Measurements from ENCODE around the gene ELFN1. TPM values are rescaled to one million over a fixed set of nuclear protein-coding genes. Genes with fewer than 3 reads are reported as not detected.

The ELFN1 gene
- total RNA-seq, 2 donors from 2014 or later, result 0.12 to 0.40 TPM

DNA sequence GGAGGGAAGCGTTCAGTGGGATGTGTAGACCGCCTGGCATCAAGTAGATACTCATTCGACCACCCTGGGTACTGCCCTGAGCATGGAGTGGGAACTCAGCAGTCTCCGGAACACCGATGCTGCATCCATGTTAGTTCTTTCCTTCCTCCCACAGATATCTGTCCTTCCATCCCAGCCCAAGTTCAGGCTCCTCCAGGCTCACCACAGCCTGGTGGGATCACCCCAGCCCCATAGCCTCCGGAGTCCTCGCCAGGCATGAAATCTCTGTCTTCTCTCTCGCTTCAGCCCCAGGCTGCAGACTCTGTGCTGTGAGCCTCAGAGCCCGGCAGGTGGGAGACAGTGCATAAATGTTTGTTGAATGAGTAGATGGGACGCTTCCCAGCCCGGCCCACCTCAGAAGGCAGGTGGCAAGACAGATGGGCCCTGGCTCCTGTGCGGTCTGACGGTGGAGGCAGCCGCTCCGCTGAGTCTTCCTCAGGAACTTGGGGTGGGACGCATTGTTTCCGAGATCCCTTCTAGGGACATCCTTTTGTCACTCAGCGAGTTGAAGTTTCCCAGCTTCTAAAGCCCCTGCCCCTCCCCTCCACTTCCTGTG lies 42.9 kb downstream of the ELFN1 start:
- no peak overlapping the region for H3K27ac ChIP-seq
- no peaks in the 10 kb centered on the region for H3K27me3 ChIP-seq
- TF ChIP-seq CTCF (IDR thresholded peaks at IDR 0.05), result no peak
- DNase-seq, result no peak
- intact Hi-C loops (cut with DNase I), result no loop called here
- H3K9ac ChIP-seq (ENCODE audit: low read depth in 2 of 2, low read length in 2 of 2), result no peak overlapping the region
- H3K9me3 ChIP-seq, result no peaks in the 10 kb centered on the region
- H3K4me3 ChIP-seq, result no peak overlapping the region
- H3K4me1 ChIP-seq, result no peaks in the 10 kb centered on the region
- no peaks in the 10 kb centered on the region for H3K36me3 ChIP-seq

DNA sequence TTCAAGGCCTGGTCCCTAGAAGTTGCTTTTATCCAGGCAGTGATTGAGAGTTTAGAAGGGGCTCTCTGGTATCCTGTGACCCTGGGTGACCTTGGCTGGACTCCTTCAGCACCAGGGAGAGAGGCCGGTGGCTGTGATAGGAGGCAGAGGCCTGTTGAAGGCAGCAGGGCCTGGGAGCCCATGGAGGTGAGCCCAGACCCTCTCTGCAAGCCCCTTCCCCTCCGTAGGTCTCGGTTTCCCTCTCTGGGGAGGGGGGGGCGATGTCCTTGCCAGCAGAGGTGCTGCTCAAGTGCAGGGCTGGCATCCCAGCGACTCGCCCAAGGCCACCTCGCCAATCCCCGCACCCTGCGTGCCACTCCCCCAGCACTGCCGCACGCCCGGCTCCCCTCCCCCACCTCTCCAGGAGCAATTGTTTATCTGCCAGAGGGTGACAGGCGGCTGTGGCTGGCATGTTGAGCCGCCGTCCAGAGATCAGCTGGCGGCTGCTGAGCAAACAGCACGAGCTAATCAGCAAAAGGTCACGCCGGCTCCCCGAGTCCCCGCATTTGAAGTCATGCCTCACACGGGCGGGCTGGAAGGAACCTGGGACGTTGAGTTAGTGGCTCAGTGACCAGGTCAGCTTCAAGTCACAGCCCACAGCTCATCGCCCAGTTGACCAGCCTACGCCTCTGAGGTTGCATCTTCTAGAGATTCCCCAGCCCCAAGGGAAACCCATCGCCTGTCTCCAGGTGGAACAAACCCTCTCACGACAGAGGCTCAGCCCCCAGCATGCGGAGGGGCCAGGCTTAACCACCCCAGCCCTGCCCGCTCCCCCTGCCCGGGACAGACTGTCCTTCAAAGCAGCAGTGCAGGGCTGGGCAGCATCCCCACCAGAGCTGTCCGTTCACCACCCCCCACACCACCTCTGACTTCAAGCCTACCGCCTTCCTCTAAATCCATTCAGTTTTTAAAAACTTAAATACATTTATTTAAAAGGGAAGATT lies 43.7 kb downstream of the ELFN1 start:
- Histone ChIP-seq H3K9ac (ENCODE audit: low read depth in 2 of 2, low read length in 2 of 2) (no peak overlapping the region), H3K27me3 (no peaks in the 10 kb centered on the region), H3K9me3 (no peaks in the 10 kb centered on the region), H3K36me3 (no peaks in the 10 kb centered on the region), H3K27ac (no peak overlapping the region), H3K4me3 (no peak overlapping the region), H3K4me1 (no peaks in the 10 kb centered on the region)
- TF ChIP-seq CTCF (IDR thresholded peaks at IDR 0.05), result no peak
- intact Hi-C loops (cut with DNase I), result no loop called here
- DNase-seq, result no peak

- no peak for TF ChIP-seq CTCF (IDR thresholded peaks at IDR 0.05)
- H3K4me3 ChIP-seq, result no peak overlapping the region
- H3K9ac ChIP-seq (ENCODE audit: low read depth in 2 of 2, low read length in 2 of 2), result no peak overlapping the region
- H3K27ac ChIP-seq, result no peak overlapping the region
- H3K4me1 ChIP-seq, result no peaks in the 10 kb centered on the region
- DNase-seq, result no peak
- no peaks in the 10 kb centered on the region for H3K27me3 ChIP-seq
- no peaks in the 10 kb centered on the region for H3K36me3 ChIP-seq
- intact Hi-C loops (cut with DNase I), result no loop called here
- no peaks in the 10 kb centered on the region for H3K9me3 ChIP-seq
Observed at GRCh38 chr7:1714583-1715330, 44.7 kb downstream of the ELFN1 start.

DNA sequence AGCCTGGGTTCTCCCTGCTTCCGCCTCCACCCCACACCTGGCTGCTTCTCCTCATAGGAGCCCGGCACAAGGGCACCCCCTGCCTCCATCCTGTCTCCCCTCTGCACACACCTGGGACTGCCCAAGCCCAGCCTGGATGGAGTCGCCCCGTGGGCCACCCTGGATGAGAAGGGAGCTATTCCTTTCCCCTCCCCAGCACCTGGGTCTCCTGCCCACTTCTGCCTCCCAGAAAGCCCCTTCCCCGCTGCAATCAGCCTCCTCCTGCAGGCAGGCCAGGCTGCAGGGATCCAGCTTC lies 45.2 kb downstream of the ELFN1 start:
- no peaks in the 10 kb centered on the region for H3K9me3 ChIP-seq
- no peak for TF ChIP-seq CTCF (IDR thresholded peaks at IDR 0.05)
- no peaks in the 10 kb centered on the region for H3K36me3 ChIP-seq
- DNase-seq, result no peak
- no peak overlapping the region for H3K27ac ChIP-seq
- H3K27me3 ChIP-seq, result no peaks in the 10 kb centered on the region
- intact Hi-C loops (cut with DNase I), result no loop called here
- no peaks in the 10 kb centered on the region for H3K4me1 ChIP-seq
- H3K4me3 ChIP-seq, result no peak overlapping the region
- H3K9ac ChIP-seq (ENCODE audit: low read depth in 2 of 2, low read length in 2 of 2), result no peak overlapping the region

- Histone ChIP-seq H3K27me3 (no peaks in the 10 kb centered on the region), H3K9ac (ENCODE audit: low read depth in 2 of 2, low read length in 2 of 2) (no peak overlapping the region), H3K36me3 (no peaks in the 10 kb centered on the region), H3K27ac (no peak overlapping the region), H3K4me1 (no peaks in the 10 kb centered on the region), H3K4me3 (no peak overlapping the region), H3K9me3 (no peaks in the 10 kb centered on the region)
- intact Hi-C loops (cut with DNase I), result no loop called here
- DNase-seq, result no peak
- TF ChIP-seq CTCF (IDR thresholded peaks at IDR 0.05), result no peak
Observed at GRCh38 chr7:1715671-1716074, 45.6 kb downstream of the ELFN1 start.

Data from colonic mucosa (tissue), 4 donors.